Measurements from ENCODE around the gene MICAL3.

DNA sequence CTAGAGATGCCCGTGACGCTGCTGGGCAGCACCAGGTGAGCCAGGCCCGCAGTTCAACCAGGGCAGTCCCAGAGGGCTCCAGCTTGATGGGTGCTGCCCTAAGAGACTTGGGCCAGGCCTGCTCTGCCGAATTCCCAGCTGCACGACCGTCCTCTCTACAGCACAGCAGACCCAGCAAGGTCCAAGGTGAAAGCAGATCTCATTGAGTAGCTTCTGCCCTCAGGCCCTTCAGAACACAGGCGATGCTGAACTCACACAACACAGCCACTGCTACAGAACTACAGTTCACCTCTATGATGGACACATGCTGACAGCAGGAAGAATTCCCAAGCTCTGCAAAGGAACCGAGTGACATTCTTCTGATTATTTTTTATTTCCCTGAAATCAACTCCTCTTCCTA lies 81.6 kb downstream of the MICAL3 start:
- TF ChIP-seq, protein P1, sequence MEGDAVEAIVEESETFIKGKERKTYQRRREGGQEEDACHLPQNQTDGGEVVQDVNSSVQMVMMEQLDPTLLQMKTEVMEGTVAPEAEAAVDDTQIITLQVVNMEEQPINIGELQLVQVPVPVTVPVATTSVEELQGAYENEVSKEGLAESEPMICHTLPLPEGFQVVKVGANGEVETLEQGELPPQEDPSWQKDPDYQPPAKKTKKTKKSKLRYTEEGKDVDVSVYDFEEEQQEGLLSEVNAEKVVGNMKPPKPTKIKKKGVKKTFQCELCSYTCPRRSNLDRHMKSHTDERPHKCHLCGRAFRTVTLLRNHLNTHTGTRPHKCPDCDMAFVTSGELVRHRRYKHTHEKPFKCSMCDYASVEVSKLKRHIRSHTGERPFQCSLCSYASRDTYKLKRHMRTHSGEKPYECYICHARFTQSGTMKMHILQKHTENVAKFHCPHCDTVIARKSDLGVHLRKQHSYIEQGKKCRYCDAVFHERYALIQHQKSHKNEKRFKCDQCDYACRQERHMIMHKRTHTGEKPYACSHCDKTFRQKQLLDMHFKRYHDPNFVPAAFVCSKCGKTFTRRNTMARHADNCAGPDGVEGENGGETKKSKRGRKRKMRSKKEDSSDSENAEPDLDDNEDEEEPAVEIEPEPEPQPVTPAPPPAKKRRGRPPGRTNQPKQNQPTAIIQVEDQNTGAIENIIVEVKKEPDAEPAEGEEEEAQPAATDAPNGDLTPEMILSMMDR (IDR thresholded peaks at IDR 0.05), result no peak
- TF ChIP-seq POLR2A (IDR thresholded peaks at IDR 0.05), result no peak
